Parathyroid adenoma (tissue), 2 donors: Measurements from ENCODE around the gene RBFOX1.
"Not testable (repeated sequence)": the region's sequence is repeated elsewhere in the genome, so short reads cannot be mapped to it uniquely, and the experiment has no call there.

Experiments used
- H2AFZ ChIP-seq: fragments of 300-600 bp; sonication (generic); one replicate; pipeline ENCODE4 v1.7.0; 2017; ENCODE audit warnings: antibody characterized with exemption, mild to moderate bottlenecking
- H3K27ac ChIP-seq: fragments of 300-600 bp; sonication (generic); one replicate; pipeline ENCODE4 v1.7.0; 2017
- H3K27me3 ChIP-seq: fragments of 300-600 bp; sonication (generic); one replicate; pipeline ENCODE4 v1.7.0; 2017; ENCODE audit warnings: low read length; ENCODE audit not compliant: control insufficient read depth, insufficient read depth
- H3K36me3 ChIP-seq: fragments of 300-600 bp; sonication (generic); one replicate; pipeline ENCODE4 v1.7.0; 2017; ENCODE audit warnings: low read length; ENCODE audit not compliant: control insufficient read depth, insufficient read depth
- H3K4me1 ChIP-seq: fragments of 300-600 bp; sonication (generic); one replicate; pipeline ENCODE4 v1.7.0; 2017; ENCODE audit warnings: control low read depth
- H3K4me2 ChIP-seq: fragments of 300-600 bp; sonication (generic); one replicate; pipeline ENCODE4 v1.7.0; 2017; ENCODE audit warnings: low read length
- H3K4me3 ChIP-seq: fragments of 300-600 bp; sonication (generic); one replicate; pipeline ENCODE4 v1.7.0; 2017; ENCODE audit warnings: low read depth, low read length
- H3K79me2 ChIP-seq: fragments of 300-600 bp; sonication (generic); one replicate; pipeline ENCODE4 v1.7.0; 2017; ENCODE audit warnings: control low read depth
- H3K9ac ChIP-seq: fragments of 300-600 bp; sonication (generic); one replicate; pipeline ENCODE4 v1.7.0; 2017; ENCODE audit warnings: mild to moderate bottlenecking
- H3K9me3 ChIP-seq: fragments of 300-600 bp; sonication (generic); one replicate; pipeline ENCODE4 v1.7.0; 2017; ENCODE audit warnings: low read length; ENCODE audit not compliant: control insufficient read depth
- CTCF ChIP-seq: fragments of 300-600 bp; sonication (generic); IDR thresholded peaks from one replicate; pipeline ENCODE4 v1.7.0; 2017; ENCODE audit warnings: antibody characterized with exemption, mild to moderate bottlenecking
- donor health status: primary hyperparathyroidism.

RBFOX1 gene

GRCh38 chr16:7487574-7488323 lies 155.1 kb downstream of the RBFOX1 start:
- Histone ChIP-seq H3K9me3 (no peaks in the 10 kb centered on the region), H2AFZ (no peak overlapping the region), H3K79me2 (no peaks in the 10 kb centered on the region), H3K4me3 (no peak overlapping the region), H3K27me3 (no peaks in the 10 kb centered on the region), H3K27ac (no peak overlapping the region), H3K9ac (no peak overlapping the region), H3K4me1 (no peaks in the 10 kb centered on the region), H3K36me3 (no peaks in the 10 kb centered on the region), H3K4me2 (no peak overlapping the region)
- no peak for TF ChIP-seq CTCF

DNA sequence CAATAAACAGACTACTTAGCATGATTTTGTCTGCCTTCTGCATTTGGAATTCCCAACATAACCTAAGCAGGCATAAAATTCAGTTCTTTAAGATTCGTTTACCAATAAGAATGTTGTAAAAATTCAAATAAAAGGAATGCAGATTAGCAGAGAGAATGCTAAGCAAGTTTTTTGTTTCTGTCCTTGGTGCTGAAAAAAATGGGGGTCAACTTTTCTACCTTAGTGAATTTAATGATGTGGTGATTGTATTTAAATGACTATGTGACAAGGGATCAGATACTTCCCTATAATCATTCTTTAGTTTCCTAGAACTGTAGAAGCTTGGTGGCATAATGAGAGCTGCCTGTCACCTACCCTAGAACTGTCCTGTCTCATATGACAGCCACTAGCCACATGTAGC lies 159.5 kb downstream of the RBFOX1 start:
- H3K9me3 ChIP-seq = no peaks in the 10 kb centered on the region
- H2AFZ ChIP-seq = no peak overlapping the region
- no peak overlapping the region for H3K27ac ChIP-seq
- H3K27me3 ChIP-seq = no peaks in the 10 kb centered on the region
- H3K36me3 ChIP-seq = no peaks in the 10 kb centered on the region
- no peak for TF ChIP-seq CTCF
- H3K4me2 ChIP-seq = no peak overlapping the region
- no peaks in the 10 kb centered on the region for H3K79me2 ChIP-seq
- H3K4me3 ChIP-seq = no peak overlapping the region
- no peak overlapping the region for H3K9ac ChIP-seq
- H3K4me1 ChIP-seq = no peaks in the 10 kb centered on the region

GRCh38 chr16:7493133-7493532 lies 160.5 kb downstream of the RBFOX1 start:
- Histone ChIP-seq H3K4me2 (no peak overlapping the region), H3K4me3 (no peak overlapping the region), H3K9me3 (no peaks in the 10 kb centered on the region), H3K27ac (no peak overlapping the region), H3K4me1 (no peaks in the 10 kb centered on the region), H3K27me3 (no peaks in the 10 kb centered on the region), H2AFZ (no peak overlapping the region), H3K9ac (no peak overlapping the region), H3K79me2 (no peaks in the 10 kb centered on the region), H3K36me3 (no peaks in the 10 kb centered on the region)
- TF ChIP-seq CTCF = no peak

DNA sequence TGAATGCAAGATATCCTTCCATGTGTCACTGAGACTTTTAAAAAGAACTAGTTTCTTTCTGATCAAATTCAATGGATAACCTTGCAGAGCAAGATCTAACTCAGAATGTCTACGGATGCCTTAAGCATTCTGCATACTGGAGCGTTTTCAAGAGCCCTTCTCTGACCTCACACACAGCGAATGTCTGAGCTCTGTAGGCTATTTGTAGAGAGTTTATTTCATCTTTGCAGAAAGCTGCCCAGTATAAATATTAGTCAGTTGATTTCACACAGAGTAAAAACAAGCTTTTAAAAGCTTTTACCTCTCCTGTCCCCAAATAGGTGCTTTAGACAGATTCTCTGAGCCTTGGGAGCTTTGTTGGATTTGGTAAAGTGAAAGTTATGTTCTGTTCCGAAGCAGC lies 165.0 kb downstream of the RBFOX1 start:
- Histone ChIP-seq H2AFZ (no peak overlapping the region), H3K27me3 (no peaks in the 10 kb centered on the region), H3K4me3 (no peak overlapping the region), H3K4me2 (no peak overlapping the region), H3K9ac (no peak overlapping the region), H3K27ac (no peak overlapping the region), H3K9me3 (no peaks in the 10 kb centered on the region), H3K4me1 (no peaks in the 10 kb centered on the region), H3K36me3 (no peaks in the 10 kb centered on the region), H3K79me2 (no peaks in the 10 kb centered on the region)
- no peak for TF ChIP-seq CTCF

- TF ChIP-seq CTCF = no peak
- no peak overlapping the region for H3K4me2 ChIP-seq
- no peak overlapping the region for H2AFZ ChIP-seq
- no peak overlapping the region for H3K4me3 ChIP-seq
- H3K4me1 ChIP-seq = no peaks in the 10 kb centered on the region
- no peaks in the 10 kb centered on the region for H3K27me3 ChIP-seq
- H3K9ac ChIP-seq = no peak overlapping the region
- H3K27ac ChIP-seq = no peak overlapping the region
- no peaks in the 10 kb centered on the region for H3K9me3 ChIP-seq
- H3K79me2 ChIP-seq = no peaks in the 10 kb centered on the region
- H3K36me3 ChIP-seq = no peaks in the 10 kb centered on the region
Observed at GRCh38 chr16:7501868-7502267, 169.2 kb downstream of the RBFOX1 start.

DNA sequence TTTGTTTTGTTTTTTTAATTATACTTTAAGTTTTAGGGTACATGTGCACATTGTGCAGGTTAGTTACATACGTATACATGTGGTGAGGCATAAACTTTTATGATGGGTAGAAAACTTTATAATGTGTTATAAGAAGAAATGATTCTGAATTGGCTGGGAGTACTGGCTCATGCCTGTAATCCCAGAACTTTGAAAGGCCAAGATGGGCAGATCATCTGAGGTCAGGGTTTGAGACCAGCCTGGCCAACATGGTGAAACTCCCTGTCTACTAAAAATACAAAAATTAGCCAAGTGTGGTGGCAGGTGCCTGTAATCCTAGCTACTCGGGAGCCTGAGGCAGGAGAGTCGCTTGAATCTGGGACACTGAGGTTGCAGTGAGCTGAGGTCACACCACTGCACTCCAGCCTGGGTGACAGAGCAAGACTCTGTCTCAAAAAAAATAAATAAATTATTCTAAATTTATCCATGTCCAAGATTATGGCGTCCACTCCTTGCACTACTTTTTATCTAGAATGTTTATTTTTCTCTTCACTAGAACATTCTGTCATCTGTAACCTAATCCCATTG lies 170.0 kb downstream of the RBFOX1 start:
- H3K36me3 ChIP-seq, H3K79me2 ChIP-seq, H3K9me3 ChIP-seq, H3K27ac ChIP-seq, H2AFZ ChIP-seq, H3K27me3 ChIP-seq, H3K4me1 ChIP-seq, H3K4me3 ChIP-seq, H3K9ac ChIP-seq, H3K4me2 ChIP-seq: not testable (repeated sequence)
